Right forelimb (tissue), 1 donor: ENCODE measurements around the gene UCK1.

Source experiments
- DNase-seq: peaks from one replicate; pipeline ENCODE4 v3.0.0-alpha.2; 2018

The UCK1 gene

GRCh38 chr9:131475111-131475955, 55.7 kb downstream of the UCK1 start:
- peak; percentile 24 for DNase-seq

- DNase-seq: peak; percentile 23
Observed at GRCh38 chr9:131474711-131475110, 56.4 kb downstream of the UCK1 start.

GRCh38 chr9:131473891-131474290, 57.2 kb downstream of the UCK1 start:
- no peak for DNase-seq
